Stimulated activated naive CD8-positive, alpha-beta T cell treated with anti-CD3 and anti-CD28 coated beads, Interleukin-15, amount 100 ng/mL, for 72 hours (primary cell): Measurements from ENCODE around the gene DOCK6.
"Not testable (repeated sequence)": the region's sequence is repeated elsewhere in the genome, so short reads cannot be mapped to it uniquely, and the experiment has no call there.

Source experiments
- ATAC-seq: fragments of 150-1000 bp; cut with Tn5 transposase; 2 replicates; pipeline ENCODE4 v1.10.0; 2021; ENCODE audit warnings: mild to moderate bottlenecking, moderate library complexity
- DNase-seq, 2 donors: peaks; one replicate each; pipeline ENCODE4 v3.0.0; 2021 to 2022
- H3K27ac Mint-ChIP-seq, 2 donors: one replicate each; pipeline ENCODE4 v1.8.0; 2022; ENCODE audit warnings: mild to moderate bottlenecking in 2 of 2, mixed read lengths in 2 of 2, moderate library complexity in 2 of 2
- H3K27me3 Mint-ChIP-seq: one replicate; pipeline ENCODE4 v1.8.0; 2022; ENCODE audit warnings: mixed read lengths
- H3K4me1 Mint-ChIP-seq: one replicate; pipeline ENCODE4 v1.8.0; 2022; ENCODE audit warnings: mild to moderate bottlenecking, mixed read lengths
- H3K4me3 Mint-ChIP-seq, 2 donors: one replicate each; pipeline ENCODE4 v1.8.0; 2022; ENCODE audit warnings: mild to moderate bottlenecking in 2 of 2, mixed read lengths in 2 of 2, moderate library complexity in 1 of 2
- H3K9me3 Mint-ChIP-seq, 2 donors: one replicate each; pipeline ENCODE4 v1.8.0; 2022; ENCODE audit warnings: mixed read lengths in 2 of 2

The DOCK6 gene

GRCh38 chr19:11190501-11190900 is 71.8 kb downstream of the DOCK6 start:
- ATAC-seq, result no peak
- DNase-seq, result no peak
- no peak overlapping the region for H3K4me3 Mint-ChIP-seq

GRCh38 chr19:11187441-11187840 is 74.9 kb downstream of the DOCK6 start:
- H3K9me3 Mint-ChIP-seq, result no peaks in the 10 kb centered on the region
- no peak for DNase-seq
- H3K4me1 Mint-ChIP-seq, result no peaks in the 10 kb centered on the region
- no peak overlapping the region for H3K4me3 Mint-ChIP-seq
- H3K27me3 Mint-ChIP-seq, result no peaks in the 10 kb centered on the region
- H3K27ac Mint-ChIP-seq, result peak overlapping the region in 1 of 2 donors; percentile 45
- ATAC-seq, result no peak

More at GRCh38 chr19:11190501-11190900, 71.8 kb downstream of the DOCK6 start:
- Mint-ChIP-seq H3K4me1 (peaks cover 8% of the 10 kb centered on the region), H3K27me3 (peaks cover 5% of the 10 kb centered on the region), H3K27ac (no peak overlapping the region), H3K9me3 (no peaks in the 10 kb centered on the region)

GRCh38 chr19:11182994-11183393 is 79.3 kb downstream of the DOCK6 start:
- H3K27ac Mint-ChIP-seq, result no peak overlapping the region
- DNase-seq, result no peak
- no peaks in the 10 kb centered on the region for H3K9me3 Mint-ChIP-seq
- peaks cover 12% of the 10 kb centered on the region for H3K4me1 Mint-ChIP-seq
- H3K27me3 Mint-ChIP-seq, result no peaks in the 10 kb centered on the region
- H3K4me3 Mint-ChIP-seq, result no peak overlapping the region
- ATAC-seq, result no peak

GRCh38 chr19:11181488-11181887 is 80.8 kb downstream of the DOCK6 start:
- Mint-ChIP-seq H3K4me1 (peaks cover 12% of the 10 kb centered on the region), H3K4me3 (no peak overlapping the region), H3K9me3 (no peaks in the 10 kb centered on the region), H3K27ac (no peak overlapping the region), H3K27me3 (no peaks in the 10 kb centered on the region)
- ATAC-seq (no peak), DNase-seq (no peak)

- H3K4me3 Mint-ChIP-seq, H3K27ac Mint-ChIP-seq, H3K27me3 Mint-ChIP-seq, H3K9me3 Mint-ChIP-seq, ATAC-seq, DNase-seq: not testable (repeated sequence)
- peaks cover 12% of the 10 kb centered on the region for H3K4me1 Mint-ChIP-seq
These were observed 81.3 kb downstream of the DOCK6 start for GRCh38 chr19:11180975-11181374.

GRCh38 chr19:11180346-11180745 is 82.0 kb downstream of the DOCK6 start:
- no peak for DNase-seq
- H3K4me1 Mint-ChIP-seq, result peaks cover 12% of the 10 kb centered on the region
- no peak for ATAC-seq
- H3K4me3 Mint-ChIP-seq, result no peak overlapping the region
- no peaks in the 10 kb centered on the region for H3K27me3 Mint-ChIP-seq
- H3K9me3 Mint-ChIP-seq, result no peaks in the 10 kb centered on the region
- H3K27ac Mint-ChIP-seq, result no peak overlapping the region

GRCh38 chr19:11179716-11180297 is 82.5 kb downstream of the DOCK6 start:
- H3K9me3 Mint-ChIP-seq, result no peaks in the 10 kb centered on the region
- no peak for ATAC-seq
- H3K4me3 Mint-ChIP-seq, result no peak overlapping the region
- no peak for DNase-seq
- H3K4me1 Mint-ChIP-seq, result peaks cover 12% of the 10 kb centered on the region
- no peaks in the 10 kb centered on the region for H3K27me3 Mint-ChIP-seq
- peak overlapping the region; percentile 19 to 93 for H3K27ac Mint-ChIP-seq

GRCh38 chr19:11179145-11179465 is 83.2 kb downstream of the DOCK6 start:
- not testable (repeated sequence) for DNase-seq, ATAC-seq
- peaks cover 12% of the 10 kb centered on the region for H3K4me1 Mint-ChIP-seq

GRCh38 chr19:11177592-11177991 is 84.7 kb downstream of the DOCK6 start:
- no peak overlapping the region for H3K27ac Mint-ChIP-seq
- H3K4me1 Mint-ChIP-seq, result peaks cover 12% of the 10 kb centered on the region

More at GRCh38 chr19:11179145-11179465, 83.2 kb downstream of the DOCK6 start:
- not testable (repeated sequence) for H3K9me3 Mint-ChIP-seq, H3K27me3 Mint-ChIP-seq, H3K4me3 Mint-ChIP-seq
- H3K27ac Mint-ChIP-seq, result peak overlapping the region in 1 of 2 donors; percentile 93

GRCh38 chr19:11176466-11177193 is 85.7 kb downstream of the DOCK6 start:
- no peak overlapping the region for H3K27ac Mint-ChIP-seq
- H3K9me3 Mint-ChIP-seq, result no peaks in the 10 kb centered on the region
- H3K4me1 Mint-ChIP-seq, result peaks cover 12% of the 10 kb centered on the region
- H3K27me3 Mint-ChIP-seq, result no peaks in the 10 kb centered on the region
- ATAC-seq (no peak), DNase-seq (no peak)
- no peak overlapping the region for H3K4me3 Mint-ChIP-seq

More at GRCh38 chr19:11177592-11177991, 84.7 kb downstream of the DOCK6 start:
- Mint-ChIP-seq H3K4me3 (no peak overlapping the region), H3K9me3 (no peaks in the 10 kb centered on the region), H3K27me3 (no peaks in the 10 kb centered on the region)
- DNase-seq, result no peak
- ATAC-seq, result no peak

- Mint-ChIP-seq H3K9me3 (no peaks in the 10 kb centered on the region), H3K27ac (no peak overlapping the region), H3K4me3 (no peak overlapping the region), H3K4me1 (peaks cover 12% of the 10 kb centered on the region), H3K27me3 (no peaks in the 10 kb centered on the region)
- ATAC-seq, result no peak
- DNase-seq, result no peak
These were observed 86.4 kb downstream of the DOCK6 start for GRCh38 chr19:11175920-11176319.

- no peak overlapping the region for H3K27ac Mint-ChIP-seq
- DNase-seq, result no peak
- no peaks in the 10 kb centered on the region for H3K9me3 Mint-ChIP-seq
- H3K27me3 Mint-ChIP-seq, result no peaks in the 10 kb centered on the region
- no peak for ATAC-seq
- H3K4me1 Mint-ChIP-seq, result peaks cover 2% of the 10 kb centered on the region
- no peak overlapping the region for H3K4me3 Mint-ChIP-seq
These were observed 88.0 kb downstream of the DOCK6 start for GRCh38 chr19:11174336-11174735.

GRCh38 chr19:11173516-11174155 is 88.7 kb downstream of the DOCK6 start:
- DNase-seq (no peak), ATAC-seq (no peak)
- H3K4me3 Mint-ChIP-seq, result no peak overlapping the region
- no peaks in the 10 kb centered on the region for H3K27me3 Mint-ChIP-seq
- H3K27ac Mint-ChIP-seq, result no peak overlapping the region
- no peaks in the 10 kb centered on the region for H3K9me3 Mint-ChIP-seq
- H3K4me1 Mint-ChIP-seq, result no peaks in the 10 kb centered on the region

GRCh38 chr19:11172576-11172975 is 89.7 kb downstream of the DOCK6 start:
- H3K4me3 Mint-ChIP-seq, result no peak overlapping the region
- H3K27ac Mint-ChIP-seq, result no peak overlapping the region
- ATAC-seq, result no peak
- DNase-seq, result no peak
- H3K4me1 Mint-ChIP-seq, result no peaks in the 10 kb centered on the region
- no peaks in the 10 kb centered on the region for H3K9me3 Mint-ChIP-seq
- no peaks in the 10 kb centered on the region for H3K27me3 Mint-ChIP-seq

GRCh38 chr19:11171144-11171543 is 91.2 kb downstream of the DOCK6 start:
- H3K27ac Mint-ChIP-seq, result no peak overlapping the region
- no peak for ATAC-seq

GRCh38 chr19:11169896-11170678 is 92.2 kb downstream of the DOCK6 start:
- DNase-seq, result no peak
- no peak overlapping the region for H3K27ac Mint-ChIP-seq

More at GRCh38 chr19:11171144-11171543, 91.2 kb downstream of the DOCK6 start:
- H3K4me3 Mint-ChIP-seq, result no peak overlapping the region
- H3K4me1 Mint-ChIP-seq, result no peaks in the 10 kb centered on the region
- H3K9me3 Mint-ChIP-seq, result no peaks in the 10 kb centered on the region
- DNase-seq, result no peak
- no peaks in the 10 kb centered on the region for H3K27me3 Mint-ChIP-seq

More at GRCh38 chr19:11169896-11170678, 92.2 kb downstream of the DOCK6 start:
- H3K27me3 Mint-ChIP-seq, result no peaks in the 10 kb centered on the region
- no peak for ATAC-seq
- H3K9me3 Mint-ChIP-seq, result no peaks in the 10 kb centered on the region
- H3K4me1 Mint-ChIP-seq, result no peaks in the 10 kb centered on the region
- H3K4me3 Mint-ChIP-seq, result no peak overlapping the region
